GM21423 (cell line): ENCODE measurements around the gene STXBP1.

Source experiments
- ATAC-seq: cut with Tn5 transposase; IDR thresholded peaks from one replicate; pipeline ENCODE4 v1.9.1; 2021; ENCODE audit warnings: mild to moderate bottlenecking, moderate library complexity; ENCODE audit not compliant: unreplicated experiment

Gene STXBP1

DNA sequence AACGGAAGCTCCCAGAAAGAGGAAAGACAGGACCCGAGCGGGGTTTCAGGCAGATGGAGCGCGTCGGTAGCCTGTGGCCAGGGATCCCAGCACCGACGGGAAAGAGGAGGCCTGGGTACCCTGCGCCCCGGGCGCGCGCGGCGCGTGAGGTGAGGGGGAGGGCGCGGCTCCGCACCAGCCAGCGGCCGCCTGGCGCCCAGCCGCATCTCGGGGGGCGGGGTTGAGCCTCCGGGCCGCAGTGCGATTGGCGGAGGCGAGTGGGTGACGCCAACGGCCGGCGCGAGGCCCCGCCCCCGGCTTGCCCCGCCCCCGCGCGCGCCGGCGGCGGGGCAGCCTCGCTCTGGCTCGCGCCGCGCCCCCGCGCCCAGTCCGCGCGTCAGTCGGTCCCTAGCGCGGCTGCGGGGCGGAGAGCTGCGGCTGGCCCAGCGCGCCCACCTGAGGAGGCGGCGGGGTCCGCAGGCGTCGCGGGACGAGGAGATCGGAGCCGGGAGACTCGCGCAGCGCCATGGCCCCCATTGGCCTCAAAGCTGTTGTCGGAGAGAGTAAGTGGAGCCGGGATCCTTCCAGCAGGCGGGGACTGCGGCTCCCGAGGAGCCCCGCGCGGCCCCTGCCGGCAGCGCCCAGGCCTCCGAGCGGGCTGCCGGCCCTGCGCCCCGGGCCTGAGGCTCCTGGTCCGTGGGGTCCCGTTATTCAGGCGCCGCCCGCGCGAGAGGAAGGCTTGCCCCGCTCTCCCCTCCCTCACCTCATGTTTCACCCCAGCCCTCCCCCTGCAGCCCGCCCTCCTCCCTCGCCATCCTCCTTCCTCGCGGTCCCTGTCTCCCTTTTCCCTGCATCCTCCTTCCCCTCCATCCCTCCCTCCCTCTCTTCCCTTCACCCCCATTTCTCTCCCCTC, at the start of gene STXBP1:
STXBP1 (plus strand) TSS at position 379 of the 892 bp plus-strand sequence; CDS start at position 506, 127 bp downstream.
- ATAC-seq, result peak; percentile 86

DNA sequence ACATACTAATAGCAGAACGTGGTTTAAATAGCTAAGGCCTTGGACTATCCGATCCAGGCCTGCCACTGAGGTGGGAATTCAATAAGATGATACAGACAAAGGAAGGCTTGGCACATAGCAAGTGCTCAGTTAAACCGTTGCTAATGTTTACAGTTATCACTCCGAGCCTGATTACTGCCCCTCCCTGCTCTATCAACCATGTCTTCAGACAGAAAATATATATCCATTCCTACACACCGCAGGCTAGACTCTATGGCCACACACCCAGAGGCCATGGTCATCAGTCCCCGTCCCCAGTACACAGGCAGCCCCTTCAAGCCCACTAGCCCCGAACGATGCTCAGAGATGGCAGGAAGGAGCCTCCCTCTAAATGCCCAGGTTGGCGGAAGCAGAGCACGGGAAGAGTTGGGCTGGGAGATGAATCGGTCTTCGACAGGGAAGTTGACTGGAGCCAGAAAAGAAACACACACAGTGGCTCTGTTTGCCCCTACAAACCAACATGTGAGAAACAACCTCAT, 49.7 kb upstream of the STXBP1 start:
- ATAC-seq, result no peak

DNA sequence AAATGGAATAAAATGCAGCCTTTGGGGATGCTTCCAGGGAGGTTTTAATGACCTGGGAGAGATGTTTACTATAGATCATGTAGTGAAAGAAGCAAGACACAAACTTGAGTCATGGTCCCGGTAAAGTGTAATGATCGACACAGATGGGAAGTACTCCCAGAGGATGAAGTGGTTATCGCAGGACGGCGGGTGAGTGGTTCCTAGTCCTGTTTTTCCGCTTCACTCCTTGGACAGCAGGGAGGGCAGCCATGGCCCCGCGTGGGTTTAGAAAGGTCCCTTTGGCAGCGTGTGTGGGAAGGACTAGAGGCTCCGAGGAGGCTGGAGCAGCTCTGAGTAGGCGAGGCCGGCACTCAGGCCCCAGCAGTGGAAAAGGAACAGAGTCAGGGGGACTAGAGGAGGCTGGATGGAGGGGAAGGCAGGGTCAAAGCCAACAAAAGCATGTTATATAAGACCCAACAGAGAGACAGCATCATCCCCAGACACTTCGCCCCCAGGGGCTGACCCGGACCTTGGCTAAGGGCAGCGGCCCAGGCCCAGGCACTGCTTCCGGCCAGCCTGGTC, 49.2 kb upstream of the STXBP1 start:
- ATAC-seq, result no peak

DNA sequence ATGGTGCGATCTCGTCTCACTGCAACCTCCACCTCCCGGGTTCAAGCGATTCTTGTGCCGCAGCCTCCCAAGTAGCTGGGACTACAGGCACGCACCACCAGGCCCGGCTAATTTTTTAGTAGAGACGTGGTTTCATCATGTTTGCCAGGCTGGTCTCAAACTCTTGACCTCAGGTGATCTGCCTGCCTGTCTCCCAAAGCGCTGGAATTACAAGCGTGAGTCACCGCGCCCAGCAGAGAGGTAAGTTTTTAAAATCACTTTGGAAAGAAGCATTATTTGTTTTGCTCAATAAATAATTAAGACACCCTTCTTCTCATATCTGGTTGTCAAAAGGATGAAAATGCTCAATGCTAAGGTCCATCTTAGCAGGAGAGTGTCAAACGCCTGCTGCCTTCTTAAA, 48.5 kb upstream of the STXBP1 start:
- ATAC-seq, result no peak

DNA sequence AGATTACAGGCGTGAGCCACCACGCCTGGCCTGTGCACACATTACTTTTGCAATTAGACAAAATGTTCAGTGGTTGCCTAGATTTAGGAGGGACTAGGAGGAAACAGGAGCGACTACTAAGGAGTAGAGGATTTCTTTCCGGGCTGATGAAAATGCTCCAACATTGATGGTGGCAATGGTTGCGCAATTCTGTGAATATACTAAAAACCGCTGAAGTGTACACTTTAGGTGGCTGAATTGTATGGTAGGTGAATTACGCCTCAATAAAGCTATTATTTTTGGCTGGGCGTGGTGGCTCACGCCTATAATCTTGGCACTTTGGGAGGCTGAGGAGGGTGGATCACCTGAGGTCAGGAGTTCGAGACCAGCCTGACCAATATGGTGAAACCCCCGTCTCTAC, 46.8 kb upstream of the STXBP1 start:
- no peak for ATAC-seq

DNA sequence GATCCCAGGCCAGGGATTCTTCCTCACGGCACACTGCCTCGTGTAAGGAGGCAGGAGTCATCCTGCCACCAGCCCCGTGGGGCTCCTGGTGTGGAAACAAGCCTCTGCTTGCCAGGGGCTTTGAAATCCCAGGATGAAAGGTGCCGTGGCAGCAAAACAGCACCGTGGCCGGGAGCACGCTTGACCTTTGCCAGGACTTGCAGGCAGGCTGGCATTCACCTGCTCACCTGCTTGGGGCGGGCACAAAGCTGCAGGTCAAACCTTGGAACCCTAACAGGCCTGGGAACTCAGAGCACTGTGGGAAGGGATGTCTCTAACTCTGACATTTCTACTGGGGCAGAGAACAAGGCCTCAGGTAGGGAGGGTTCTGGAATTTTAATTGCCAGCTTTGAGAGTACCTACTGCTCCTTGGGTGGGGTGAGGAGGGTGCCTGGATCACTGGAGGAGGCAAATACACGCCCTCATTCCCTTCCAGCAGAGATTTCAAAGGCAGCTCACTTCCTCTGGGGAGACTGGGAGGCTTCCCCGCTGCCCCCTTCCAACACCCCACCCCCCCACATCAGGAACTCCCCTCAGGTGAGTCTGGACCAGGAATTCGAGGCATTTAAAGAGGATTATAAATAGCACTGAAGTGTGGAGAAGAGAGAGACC, 45.6 kb upstream of the STXBP1 start:
- no peak for ATAC-seq

DNA sequence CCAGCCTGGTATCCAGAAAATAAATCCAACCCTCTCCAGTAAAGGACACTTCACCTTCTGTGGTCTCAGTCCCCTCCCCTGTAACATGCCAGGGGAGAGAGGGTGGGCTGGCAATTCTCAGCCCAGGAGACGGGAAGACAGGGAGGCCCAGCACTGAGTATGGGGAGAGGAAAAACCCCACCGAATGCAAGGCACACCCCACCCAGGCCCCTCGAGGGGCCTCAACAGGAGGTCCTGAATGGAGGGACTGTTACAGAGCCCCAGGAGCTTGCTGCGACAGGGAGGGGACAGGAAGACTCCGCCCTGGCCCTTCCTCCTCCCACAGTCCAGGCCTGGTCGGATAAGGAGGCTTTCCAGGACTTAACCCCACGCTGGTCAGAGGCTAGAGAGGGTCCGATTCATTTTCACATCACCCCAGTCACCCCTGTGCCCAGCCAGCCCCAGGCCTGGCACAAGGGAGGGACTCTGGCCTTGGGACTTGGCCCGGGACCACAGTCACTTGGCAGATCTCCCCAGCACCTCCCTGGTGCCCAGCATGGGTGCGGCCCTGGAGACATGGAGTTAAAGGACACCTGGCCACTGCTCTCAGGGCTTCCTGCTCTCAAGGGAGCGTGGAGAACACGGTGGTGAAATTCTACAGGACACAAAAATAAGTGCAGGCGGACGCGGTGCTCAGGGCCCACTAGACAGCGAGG, 44.9 kb upstream of the STXBP1 start:
- ATAC-seq, result no peak

DNA sequence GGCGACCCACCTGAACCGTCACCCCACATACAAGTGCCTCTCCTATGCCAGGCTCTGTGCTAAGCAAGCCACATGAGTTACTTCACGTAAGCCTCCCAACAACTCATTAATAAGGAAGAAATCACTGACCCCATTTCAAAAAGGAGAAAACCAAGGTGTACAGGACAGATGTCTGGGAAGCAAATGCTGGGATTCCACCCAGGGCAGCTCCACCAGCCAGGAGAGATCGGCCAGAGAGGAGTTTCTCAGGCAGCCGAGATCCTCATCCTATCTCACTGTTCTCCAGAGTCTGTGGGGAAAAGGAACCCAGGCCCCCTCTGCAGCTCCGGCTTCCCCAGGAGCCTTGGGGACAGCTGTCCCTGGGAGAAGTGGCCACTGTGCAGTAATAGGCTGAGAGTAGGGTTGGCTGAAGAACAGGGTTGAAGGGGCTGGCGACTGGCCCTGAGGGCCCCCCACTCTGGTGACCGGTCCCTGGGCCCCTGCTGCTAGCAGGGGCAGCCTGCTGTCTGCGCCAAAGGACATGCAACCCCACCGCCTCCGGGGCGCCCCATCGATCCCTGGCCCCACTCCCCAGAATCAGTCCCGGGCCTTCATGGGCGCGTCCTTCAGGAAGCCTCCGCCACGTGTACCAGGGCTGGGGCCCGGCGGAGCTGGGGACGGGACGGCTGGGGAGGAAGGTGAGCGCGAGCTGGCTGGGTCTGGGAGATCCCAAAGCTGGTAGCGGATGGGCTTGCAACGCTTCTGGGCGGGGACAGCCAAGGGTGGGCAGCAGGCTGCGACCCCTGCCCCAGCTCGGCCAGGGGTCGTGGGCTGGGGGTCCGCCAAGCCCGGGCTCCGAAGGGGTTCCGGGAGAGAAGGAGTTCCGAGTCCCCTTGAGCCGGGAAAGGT, 44.1 kb upstream of the STXBP1 start:
- no peak for ATAC-seq

DNA sequence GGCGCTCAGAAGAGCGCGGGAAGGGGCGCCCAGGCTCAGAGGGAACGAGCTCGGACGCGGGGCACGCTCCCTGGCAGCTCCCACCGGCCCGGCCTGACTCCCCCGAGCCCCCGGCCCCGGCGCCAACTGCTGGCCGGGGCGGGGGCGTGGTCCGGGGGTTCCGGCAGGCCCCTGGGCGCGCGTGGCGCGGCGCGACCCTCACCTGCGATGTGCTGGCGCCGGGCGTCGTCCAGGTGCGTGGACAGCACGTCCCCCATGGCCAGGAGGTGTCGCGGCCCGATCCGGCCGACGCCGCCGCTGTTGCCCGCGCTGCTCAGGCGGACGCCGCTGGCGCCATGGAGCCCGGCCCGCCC, 43.5 kb upstream of the STXBP1 start:
- ATAC-seq, result peak; percentile 7

DNA sequence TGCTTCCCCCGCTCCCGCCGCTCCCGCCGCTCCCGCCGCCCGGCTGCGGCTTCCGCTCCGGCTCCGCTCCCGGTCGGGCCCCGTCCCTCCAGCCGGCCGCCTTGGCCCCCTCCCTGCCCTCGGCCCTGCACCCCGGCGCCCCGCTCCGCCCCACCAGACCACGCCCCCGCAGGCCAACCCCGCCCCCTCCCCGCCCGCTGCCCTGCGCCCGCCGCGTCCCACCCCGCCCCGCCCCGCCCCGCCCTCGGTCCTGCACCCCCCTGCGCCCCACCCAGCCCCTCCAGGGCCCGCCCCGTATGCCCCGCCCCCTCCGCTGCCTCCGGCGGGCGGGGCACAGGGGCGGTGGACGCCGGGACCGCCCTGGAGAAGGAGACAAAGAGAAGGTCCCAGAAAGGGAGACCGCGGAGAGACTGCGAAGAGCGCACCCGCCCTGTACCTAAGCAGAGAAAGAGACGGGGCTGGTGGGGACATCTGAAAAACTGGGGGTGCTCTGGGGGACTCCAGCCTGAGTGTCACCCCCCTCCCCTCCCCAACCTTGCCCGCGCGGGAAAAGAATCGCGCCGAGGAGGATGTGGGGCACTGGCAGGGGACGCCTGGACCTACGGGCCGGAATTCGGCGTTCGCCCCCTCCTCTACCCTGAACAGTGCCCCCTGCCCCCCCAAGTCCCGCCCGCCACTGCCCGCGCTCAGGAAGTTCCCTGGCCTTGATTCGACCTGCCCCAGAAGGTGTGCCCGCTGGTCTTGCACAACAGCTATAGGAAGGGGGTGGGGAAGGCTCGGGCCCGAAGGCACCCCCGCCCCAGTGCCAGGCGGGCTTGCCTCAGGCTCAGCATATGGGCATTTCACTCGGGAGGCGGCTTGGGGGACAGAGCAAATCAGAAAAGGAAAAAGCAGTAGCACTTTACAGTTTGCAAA, 42.8 kb upstream of the STXBP1 start:
- ATAC-seq, result peak; percentile 45

DNA sequence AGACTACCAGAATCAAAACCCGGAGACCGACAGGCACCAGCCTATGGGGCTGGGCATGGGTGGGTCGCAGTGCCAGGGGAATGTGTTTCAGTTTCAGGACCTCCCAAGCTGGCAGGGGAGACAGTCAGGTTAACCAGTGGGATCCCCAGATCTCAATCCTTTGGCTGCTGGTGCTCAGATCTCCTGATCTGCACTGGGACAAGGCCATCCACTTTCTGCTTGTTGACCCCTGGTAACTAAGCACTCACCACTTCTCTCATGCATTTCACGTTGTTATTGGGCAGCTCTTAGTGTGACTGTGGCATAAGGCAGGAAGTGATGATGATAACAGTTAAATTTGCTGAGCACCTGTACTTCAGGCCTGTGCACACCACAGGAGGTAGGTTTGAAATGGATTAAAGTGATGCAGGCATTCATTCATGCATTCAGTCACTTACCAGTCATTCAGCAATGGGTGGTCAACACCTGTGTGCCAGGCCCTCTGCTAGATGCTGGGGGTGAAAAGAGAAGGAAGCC, 42.1 kb upstream of the STXBP1 start:
- no peak for ATAC-seq

DNA sequence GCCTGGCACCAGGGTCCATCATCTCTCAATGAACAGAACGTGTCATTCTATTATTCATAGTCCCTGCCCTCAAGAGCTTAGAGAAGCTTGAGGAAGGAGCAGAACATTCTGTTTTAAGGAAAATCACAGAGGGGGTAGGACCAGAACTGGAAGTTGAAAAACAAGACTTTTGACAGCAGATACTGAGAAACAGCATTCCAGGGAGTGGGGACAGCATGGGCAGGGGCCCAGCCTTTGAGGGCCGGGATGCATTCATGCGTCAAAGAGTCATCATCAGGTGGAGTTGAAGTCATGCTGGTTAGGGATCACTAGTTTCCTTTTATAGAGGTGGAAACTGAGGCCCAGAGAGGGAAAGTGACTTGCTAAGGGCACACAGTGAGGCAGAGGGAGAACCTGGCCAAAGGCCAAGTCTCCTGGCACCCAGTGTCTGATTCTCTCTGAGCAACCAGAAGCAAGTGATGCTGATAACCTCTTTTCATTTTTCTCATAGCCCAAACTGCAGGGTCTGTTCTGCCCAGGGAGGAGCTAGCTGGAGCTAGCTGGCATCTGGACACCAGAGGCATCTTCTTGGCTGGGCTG, 41.5 kb upstream of the STXBP1 start:
- ATAC-seq, result no peak

DNA sequence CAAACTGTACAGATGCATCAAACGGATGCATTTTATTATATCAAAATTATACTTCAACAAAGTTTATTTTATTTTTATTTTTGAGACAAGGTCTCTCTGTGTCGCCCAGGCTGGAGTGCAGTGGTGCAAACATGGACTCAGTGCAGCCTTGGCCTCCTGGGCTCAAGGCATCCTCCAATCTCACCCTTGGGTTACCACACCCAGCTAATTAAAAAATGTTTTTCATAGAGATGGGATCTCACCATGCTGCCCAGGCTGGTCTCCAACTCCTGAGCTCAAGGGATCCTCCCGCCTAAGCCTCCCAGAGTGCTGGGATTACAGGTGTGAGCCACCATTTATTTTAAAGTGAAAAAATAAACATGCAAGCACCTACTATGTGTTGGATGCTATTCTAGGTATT, 40.1 kb upstream of the STXBP1 start:
- no peak for ATAC-seq

DNA sequence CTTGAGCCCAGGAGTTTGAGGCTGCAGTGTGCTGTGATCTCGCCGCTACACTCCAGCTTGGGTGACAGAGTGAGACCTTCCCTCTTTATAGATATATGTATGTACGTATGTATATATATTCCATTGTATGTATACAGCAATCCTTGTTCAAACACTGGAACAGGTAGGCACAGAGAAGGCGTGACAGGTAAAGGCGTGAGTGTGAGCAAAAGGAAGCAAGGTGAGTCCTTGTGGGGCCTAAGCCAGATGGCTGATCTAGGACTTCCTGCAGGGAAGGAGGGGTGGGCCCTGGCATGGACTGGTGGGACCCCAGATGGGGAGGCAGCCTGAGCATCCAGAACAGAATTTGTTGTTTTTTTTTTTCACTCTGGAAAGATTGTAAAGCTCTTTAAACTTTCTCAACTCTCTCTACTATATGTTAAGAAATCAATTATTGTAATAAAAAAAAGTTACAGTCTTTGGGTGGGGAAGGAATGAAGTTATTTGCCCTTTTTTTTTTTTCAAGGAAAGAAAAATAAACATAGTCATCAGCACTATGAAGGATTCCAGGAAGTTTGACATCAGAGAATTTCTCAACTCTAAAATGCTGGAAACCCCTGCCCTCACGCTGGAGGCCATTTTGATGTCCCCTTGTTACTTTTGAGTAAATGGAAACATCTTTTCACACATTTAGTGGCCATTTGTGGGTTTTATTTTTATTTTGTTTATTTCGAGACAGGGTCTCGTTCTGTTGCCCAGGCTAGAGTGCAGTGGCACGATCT, 38.9 kb upstream of the STXBP1 start:
- no peak for ATAC-seq

DNA sequence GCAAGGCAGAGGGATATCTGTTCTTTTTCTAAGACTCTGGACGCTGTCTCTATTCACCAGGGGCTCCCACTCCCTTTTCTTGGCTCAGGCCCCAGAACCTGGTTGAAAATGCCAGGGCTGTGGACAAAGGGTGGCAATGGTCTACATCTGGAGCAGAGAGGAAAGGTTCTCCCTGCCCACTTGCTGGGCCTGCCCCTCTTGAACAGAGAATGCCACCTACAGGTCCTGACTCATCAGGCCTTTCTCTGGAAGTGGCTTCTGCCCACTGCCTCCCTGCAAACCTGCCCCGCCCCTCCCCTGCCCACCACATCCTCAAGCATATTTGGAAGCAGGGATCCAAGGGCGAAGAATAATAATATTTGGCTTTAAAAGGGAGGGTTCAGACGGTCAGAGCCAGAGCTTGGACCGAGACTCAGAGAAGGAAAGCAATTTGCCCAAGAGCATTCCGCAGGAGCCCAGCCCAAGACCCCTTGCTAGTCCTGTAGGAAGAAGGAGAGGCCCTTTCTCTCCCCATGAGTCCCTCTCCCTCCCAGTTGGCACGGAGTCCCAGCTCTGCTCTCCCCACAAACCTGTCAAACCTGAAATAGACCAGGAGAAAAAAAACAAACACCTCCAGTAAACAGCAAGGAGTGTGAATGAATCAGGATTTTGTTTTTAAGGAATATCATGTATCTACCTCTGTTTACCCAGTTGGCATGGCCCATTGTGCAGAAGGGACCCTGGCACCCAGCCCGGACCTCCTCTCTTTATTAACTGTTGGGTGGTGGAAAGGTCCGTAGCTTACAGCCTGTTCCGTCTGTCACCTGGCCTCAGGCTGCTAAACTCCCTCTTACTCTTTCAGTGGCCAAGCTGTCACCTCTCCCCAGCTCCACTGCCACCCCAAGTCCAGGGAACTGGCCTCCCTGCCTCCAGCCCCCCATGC, 37.7 kb upstream of the STXBP1 start:
- no peak for ATAC-seq

DNA sequence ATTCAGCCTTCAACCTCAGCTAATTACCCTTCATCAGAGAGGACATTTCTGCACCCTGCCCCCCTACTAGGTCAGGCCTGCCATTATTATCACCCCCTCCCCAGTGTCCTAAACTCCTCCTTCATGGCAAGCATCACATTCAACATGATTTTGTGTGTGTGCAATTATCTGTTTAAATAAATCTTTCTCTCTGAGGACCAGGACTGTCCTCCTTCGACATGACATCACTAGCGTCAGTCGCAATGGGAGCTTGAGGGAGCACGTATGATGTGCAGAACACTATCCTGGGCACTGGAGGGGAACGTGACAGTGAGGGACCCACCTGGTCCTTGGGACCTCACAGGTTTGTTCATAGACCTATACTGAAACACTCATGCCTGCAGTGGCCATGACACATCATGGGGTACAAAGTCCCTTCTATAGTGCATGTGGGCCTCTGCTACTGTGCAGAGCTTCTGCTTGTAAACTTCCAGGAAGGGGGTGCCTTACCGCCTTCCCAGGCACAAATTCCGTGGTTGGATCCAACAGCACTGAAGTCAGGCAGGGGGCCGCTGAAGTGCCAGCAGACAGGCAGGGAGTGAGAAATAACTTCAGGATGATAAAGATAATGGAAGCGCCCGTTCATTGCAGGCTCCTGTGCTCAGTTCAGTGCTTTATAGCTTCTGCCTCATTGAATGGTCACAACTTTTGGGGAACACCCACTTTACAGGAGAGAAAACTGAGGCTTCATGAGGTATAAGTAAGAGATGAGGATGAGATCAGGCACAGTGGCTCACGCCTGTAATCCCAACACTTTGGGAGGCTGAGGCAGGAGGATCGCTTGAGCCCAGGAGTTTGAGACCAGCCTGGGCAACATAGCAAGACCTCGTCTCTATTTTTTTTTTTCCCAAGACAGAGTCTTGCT, 36.0 kb upstream of the STXBP1 start:
- no peak for ATAC-seq
